HG03442 (cell line): ENCODE results near the gene PNCK.
"Not testable (repeated sequence)": the region's sequence is repeated elsewhere in the genome, so short reads cannot be mapped to it uniquely, and the experiment has no call there.

Experiments
- ATAC-seq: cut with Tn5 transposase; IDR thresholded peaks from one replicate; pipeline ENCODE4 v1.9.1; 2021; ENCODE audit warnings: mild to moderate bottlenecking, moderate library complexity; ENCODE audit not compliant: unreplicated experiment

The PNCK gene

GRCh38 chrX:153699210-153699783 lies 25.7 kb upstream of the PNCK start:
- ATAC-seq: not testable (repeated sequence)

DNA sequence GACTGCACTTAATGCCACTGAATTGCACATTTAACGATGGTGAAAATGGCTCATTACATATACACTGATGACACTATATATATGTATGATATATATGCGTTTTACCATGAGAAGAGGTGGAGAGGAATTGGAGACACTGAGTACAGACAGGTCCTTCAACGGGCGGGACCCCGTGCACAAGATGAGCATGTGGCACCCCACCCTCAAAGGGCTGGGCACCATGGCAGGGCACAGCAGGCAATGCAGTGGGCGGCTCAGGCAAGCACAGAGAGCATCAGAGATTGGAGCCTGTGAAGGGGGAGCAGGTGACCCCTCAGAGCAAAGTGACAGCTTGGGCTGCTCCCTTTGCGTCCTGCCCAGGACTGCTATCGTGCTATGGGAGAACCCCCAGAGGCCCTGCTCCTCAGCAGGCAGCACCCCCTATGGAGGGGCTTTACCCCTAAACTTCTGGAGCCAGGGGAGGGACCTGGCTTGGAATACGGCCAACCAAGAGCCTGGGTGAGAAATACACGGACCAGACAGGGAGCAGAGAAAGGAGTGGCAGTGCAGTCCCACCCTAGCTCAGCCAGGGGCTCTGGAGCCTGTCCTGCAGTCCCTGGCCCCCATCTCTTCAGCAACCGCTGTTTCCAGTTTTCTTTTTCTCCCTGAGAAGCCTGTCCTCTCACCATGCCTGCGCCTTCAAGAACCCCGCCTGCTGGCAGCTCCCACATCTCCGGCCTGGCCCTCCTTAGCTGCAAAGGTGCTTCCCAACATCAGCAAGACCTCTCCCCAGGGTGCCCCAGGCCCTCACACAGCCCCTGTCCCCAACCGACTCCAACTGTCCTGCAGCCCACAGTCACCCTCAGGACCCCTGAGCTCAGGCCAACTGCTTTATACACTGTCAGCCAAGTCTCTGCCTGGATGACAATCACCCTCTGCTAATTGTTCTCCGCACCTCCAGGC lies 24.6 kb upstream of the PNCK start:
- no peak for ATAC-seq

GRCh38 chrX:153696986-153697722 lies 23.5 kb upstream of the PNCK start:
- ATAC-seq: not testable (repeated sequence)

GRCh38 chrX:153696538-153696937 lies 22.9 kb upstream of the PNCK start:
- not testable (repeated sequence) for ATAC-seq

DNA sequence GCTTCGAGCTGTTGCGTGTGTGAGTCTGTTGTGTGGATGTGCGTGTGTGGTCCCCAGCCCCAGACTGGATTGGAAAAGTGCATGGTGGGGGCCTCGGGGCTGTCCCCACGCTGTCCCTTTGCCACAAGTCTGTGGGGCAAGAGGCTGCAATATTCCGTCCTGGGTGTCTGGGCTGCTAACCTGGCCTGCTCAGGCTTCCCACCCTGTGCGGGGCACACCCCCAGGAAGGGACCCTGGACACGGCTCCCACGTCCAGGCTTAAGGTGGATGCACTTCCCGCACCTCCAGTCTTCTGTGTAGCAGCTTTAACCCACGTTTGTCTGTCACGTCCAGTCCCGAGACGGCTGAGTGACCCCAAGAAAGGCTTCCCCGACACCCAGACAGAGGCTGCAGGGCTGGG lies 22.5 kb upstream of the PNCK start:
- ATAC-seq: no peak

DNA sequence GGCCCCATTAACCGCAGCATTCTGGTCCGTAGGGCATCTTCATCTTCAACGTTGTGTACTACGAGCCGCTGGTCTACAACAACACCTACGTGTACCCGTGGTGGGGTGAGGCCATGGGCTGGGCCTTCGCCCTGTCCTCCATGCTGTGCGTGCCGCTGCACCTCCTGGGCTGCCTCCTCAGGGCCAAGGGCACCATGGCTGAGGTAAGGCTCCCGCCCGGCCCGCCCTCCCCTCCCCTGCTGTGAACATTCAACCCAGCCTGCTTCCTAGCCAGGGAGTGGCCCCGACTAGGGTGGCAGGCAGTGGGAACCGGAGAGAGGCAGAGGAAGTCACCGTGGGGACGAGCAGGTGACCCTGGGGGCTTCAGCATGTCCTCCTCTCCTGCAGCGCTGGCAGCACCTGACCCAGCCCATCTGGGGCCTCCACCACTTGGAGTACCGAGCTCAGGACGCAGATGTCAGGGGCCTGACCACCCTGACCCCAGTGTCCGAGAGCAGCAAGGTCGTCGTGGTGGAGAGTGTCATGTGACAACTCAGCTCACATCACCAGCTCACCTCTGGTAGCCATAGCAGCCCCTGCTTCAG lies 21.2 kb upstream of the PNCK start:
- no peak for ATAC-seq

DNA sequence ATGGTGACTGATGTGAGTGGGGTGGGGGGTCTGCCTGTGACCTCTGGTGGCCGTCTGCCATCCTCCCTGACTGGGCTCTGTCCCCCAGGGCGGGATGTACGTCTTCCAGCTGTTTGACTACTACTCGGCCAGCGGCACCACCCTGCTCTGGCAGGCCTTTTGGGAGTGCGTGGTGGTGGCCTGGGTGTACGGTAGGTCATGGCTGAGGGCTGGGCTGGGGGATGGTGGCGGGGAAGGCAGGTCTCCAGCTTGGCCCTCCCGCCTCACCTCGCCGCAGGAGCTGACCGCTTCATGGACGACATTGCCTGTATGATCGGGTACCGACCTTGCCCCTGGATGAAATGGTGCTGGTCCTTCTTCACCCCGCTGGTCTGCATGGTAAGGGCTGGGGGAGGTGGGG lies 20.6 kb upstream of the PNCK start:
- ATAC-seq: not testable (repeated sequence)

DNA sequence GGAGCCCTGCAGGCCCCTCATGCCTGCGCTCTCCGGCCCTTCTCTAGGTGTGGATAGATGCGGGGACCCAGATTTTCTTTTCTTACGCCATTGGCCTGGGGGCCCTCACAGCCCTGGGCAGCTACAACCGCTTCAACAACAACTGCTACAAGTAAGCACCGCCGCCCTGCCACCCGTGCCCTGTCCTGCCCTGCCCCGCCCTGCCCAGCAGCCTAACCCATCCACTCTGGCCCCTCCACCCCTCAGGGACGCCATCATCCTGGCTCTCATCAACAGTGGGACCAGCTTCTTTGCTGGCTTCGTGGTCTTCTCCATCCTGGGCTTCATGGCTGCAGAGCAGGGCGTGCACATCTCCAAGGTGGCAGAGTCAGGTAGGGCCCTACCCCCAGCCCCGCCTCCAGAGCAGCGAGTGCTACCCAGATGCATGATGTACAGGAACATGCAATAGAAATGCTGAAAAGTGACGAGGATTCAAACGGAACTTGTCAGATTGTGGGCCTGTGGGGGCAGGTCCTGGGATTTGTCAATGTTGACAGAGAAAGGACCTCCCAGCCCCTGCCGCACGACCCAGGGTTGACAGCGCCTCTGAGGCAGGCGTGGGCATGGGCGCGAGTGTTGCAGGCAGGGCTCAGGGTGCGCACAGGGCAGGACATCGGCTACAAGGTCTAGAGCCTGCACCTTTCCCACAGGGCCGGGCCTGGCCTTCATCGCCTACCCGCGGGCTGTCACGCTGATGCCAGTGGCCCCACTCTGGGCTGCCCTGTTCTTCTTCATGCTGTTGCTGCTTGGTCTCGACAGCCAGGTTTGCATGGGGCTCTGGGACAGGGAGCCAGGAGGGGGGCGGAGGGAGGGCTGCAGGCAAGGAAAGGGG lies 19.8 kb upstream of the PNCK start:
- no peak for ATAC-seq

DNA sequence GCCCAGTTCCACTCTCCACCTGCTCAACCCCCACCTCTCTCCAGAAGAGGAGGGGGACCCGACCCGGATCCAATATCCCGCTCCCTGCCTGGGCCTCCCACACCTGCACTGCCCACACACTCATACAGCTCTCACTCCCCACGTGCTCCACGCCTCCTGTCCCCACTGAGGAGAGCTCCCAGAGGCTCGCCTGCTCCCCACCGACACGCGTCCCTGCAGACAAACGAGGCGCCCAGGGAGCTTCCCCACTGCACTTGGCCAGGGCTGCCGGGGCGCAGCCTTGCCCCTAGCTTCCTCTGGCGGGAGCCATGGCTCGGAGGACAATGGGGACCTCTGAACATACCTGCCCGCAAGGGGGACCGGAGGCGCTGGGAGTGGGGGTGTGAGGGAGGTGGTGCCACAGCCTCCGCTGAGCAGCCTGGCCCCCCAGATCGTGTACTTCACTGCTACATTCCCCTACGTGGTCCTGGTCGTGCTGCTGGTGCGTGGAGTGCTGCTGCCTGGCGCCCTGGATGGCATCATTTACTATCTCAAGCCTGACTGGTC lies 19.1 kb upstream of the PNCK start:
- ATAC-seq: no peak

DNA sequence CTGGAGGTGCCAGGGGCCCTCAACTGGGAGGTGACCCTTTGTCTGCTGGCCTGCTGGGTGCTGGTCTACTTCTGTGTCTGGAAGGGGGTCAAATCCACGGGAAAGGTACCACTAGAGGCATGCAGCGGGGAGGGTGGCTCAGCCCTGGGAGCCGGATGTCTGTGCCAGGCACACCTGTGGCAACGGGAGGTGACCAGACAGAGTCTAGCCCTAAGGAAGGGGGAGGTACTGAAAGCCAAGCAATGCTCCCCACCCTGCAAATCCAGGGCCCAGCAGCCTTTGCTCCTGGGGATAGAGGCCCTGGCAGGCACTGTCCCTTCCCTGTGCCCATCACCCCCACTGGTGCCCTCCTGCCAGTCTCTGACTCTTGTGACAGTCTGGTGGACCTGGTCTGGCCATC lies 18.4 kb upstream of the PNCK start:
- ATAC-seq: no peak

- ATAC-seq: not testable (repeated sequence)
These were observed 17.6 kb upstream of the PNCK start for GRCh38 chrX:153691032-153691827.

GRCh38 chrX:153690466-153690865 lies 16.9 kb upstream of the PNCK start:
- no peak for ATAC-seq

DNA sequence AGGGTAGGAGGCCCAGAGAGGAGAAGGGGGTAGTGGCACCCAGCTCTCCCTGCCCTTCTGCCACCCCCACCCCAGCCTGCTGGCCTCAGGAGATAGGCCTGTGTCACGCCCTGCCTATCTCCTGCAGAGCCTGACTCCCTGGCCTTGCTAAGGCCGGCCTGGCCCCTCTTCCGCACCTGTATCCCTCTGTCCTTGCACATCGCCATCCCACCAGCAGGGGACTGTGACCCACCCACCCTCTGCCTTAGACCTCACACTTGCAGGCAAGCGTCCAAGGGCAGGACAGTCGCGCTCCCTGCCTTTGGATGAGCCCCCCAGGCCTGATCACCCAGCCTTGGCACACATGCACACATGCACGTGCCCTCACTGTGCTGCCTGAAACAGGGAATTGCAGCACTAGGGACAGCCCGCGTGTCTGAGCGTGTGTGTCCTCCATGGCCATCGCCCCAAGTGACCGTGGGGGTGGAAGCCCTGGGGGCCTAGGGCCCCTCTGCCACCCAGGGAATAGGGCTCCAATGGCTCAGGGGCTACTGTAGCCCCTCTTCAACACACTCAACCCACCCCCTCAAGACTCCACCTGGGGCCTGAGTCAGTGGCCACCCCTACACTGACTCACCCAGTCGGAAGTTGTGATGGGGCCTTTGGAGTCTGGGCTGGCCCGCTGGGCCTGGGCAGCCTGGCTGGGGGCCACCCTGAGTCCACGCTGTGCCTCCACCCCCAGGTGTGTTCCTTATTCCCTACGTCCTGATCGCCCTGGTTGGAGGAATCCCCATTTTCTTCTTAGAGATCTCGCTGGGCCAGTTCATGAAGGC lies 16.2 kb upstream of the PNCK start:
- no peak for ATAC-seq

- ATAC-seq: no peak
These were observed 15.4 kb upstream of the PNCK start for GRCh38 chrX:153688911-153689590.

DNA sequence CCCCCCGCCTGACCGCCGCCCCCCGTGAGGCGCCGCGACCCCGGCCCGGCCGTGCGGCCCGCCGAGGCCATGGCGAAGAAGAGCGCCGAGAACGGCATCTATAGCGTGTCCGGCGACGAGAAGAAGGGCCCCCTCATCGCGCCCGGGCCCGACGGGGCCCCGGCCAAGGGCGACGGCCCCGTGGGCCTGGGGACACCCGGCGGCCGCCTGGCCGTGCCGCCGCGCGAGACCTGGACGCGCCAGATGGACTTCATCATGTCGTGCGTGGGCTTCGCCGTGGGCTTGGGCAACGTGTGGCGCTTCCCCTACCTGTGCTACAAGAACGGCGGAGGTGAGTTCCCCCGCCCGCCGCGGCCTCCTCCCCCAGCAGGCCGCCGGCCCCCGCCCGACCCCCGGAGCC lies 14.9 kb upstream of the PNCK start:
- no peak for ATAC-seq

GRCh38 chrX:153688071-153688470 lies 14.5 kb upstream of the PNCK start:
- no peak for ATAC-seq

DNA sequence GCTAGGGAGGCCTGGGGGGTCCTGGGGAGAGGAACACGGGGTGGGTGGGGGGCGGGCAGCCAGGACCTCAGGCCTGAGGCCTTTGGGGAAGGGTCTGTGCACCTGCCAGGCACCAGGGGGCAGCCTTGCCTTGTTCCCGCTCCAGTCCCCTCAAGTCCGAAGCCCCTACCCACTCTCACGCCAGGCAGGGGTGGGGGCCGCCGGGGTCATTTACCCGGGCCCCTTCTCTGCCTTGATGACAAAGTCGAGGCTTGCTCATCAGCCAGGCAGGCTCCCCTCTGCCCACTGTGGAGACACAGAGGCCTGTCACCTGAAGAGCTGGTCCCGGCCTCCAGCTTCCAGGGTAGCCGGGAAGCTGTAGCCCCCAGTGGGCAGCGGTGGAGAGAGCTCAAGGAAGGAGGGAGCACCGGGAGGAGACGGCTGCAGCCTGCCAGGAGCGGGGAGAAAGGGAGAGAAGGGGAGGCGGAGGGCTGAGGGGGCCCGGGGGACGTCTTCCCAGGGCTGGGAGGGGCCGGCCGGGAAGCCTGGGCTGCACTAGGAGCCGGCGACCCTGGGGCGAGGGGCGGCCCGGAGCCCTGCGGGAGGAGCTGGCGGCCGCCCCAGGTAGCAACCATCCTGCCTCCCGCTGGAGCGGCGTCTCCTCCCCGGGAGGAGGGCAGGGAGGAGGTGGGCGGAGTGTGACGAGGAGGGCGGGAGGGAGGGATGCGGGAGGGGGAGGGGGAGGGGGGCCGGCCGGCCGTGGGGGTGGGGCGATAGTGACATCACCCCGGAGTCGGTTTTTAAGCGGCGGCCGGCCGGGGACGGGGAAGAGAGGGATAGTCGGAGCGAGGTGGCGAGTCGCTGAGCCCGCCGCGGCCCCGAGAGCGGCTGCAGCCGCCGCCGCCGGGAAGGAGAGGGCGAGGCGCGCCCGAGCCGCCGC lies 13.8 kb upstream of the PNCK start, which contains the start of gene SLC6A8:
Gene SLC6A8, plus strand, starts transcription at position 806 of the 919 bp plus-strand sequence. CDS start 649 bp downstream, outside the sequence.
- no peak for ATAC-seq
